OCI-LY7 (cell line): ENCODE measurements around the gene LPAR4.
"Not testable (repeated sequence)": the region's sequence is repeated elsewhere in the genome, so short reads cannot be mapped to it uniquely, and the experiment has no call there.

Experiments
- EZH2phosphoT487 ChIP-seq: fragments of 200-600 bp; sonication (generic); IDR thresholded peaks from 2 replicates; pipeline ENCODE4 v1.6.1; 2018; ENCODE audit warnings: low read depth, borderline replicate concordance, mild to moderate bottlenecking, mixed run types, antibody characterized with exemption, low read length, moderate library complexity, mixed read lengths
- TF ChIP-seq, protein P1 (sequence below): fragments of 200-600 bp; sonication (generic); conservative IDR thresholded peaks from 2 replicates; pipeline ENCODE4 v1.5.1; 2014; ENCODE audit warnings: mild to moderate bottlenecking, antibody characterized with exemption, low read length, moderate library complexity, mixed read lengths

DNA sequence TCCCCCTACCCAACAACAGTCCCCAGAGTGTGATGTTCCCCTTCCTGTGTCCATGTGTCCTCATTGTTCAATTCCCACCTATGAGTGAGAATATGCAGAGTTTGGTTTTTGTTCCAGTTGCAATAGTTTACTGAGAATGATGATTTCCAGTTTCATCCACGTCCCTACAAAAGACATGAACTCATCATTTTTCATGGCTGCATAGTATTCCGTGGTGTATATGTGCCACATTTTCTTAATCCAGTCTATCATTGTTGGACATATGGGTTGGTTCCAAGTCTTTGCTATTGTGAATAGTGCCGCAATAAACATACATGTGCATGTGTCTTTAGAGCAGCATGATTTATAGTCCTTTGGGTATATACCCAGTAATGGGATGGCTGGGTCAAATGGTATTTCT is 55.0 kb downstream of the LPAR4 start:
- TF ChIP-seq, protein P1, sequence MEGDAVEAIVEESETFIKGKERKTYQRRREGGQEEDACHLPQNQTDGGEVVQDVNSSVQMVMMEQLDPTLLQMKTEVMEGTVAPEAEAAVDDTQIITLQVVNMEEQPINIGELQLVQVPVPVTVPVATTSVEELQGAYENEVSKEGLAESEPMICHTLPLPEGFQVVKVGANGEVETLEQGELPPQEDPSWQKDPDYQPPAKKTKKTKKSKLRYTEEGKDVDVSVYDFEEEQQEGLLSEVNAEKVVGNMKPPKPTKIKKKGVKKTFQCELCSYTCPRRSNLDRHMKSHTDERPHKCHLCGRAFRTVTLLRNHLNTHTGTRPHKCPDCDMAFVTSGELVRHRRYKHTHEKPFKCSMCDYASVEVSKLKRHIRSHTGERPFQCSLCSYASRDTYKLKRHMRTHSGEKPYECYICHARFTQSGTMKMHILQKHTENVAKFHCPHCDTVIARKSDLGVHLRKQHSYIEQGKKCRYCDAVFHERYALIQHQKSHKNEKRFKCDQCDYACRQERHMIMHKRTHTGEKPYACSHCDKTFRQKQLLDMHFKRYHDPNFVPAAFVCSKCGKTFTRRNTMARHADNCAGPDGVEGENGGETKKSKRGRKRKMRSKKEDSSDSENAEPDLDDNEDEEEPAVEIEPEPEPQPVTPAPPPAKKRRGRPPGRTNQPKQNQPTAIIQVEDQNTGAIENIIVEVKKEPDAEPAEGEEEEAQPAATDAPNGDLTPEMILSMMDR, result not testable (repeated sequence)
- TF ChIP-seq EZH2phosphoT487, result not testable (repeated sequence)
